GM19372 (cell line): ENCODE results near the gene TSPAN16.

Experiments
- ATAC-seq: cut with Tn5 transposase; IDR thresholded peaks from one replicate; pipeline ENCODE4 v1.9.1; 2021; ENCODE audit warnings: mild to moderate bottlenecking, low read depth, moderate library complexity; ENCODE audit not compliant: unreplicated experiment

TSPAN16 gene

DNA sequence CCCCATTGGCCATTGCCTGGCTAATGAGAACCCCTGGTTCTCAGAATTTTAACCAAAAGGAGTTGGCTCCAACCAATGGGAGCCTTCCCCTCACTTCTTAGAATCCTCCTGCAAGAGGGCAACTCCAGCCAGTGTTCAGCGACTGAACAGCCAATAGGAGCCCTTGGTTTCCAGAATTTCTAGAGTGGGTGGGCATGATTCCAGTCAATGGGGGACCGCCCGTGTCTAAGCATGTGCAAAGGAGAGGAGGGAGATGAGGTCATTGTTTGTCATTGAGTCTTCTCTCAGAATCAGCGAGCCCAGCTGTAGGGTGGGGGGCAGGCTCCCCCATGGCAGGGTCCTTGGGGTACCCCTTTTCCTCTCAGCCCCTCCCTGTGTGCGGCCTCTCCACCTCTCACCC lies 69.0 kb downstream of the TSPAN16 start:
- ATAC-seq, result no peak
